Right lobe of liver (tissue), 4 donors: ENCODE data around the gene CAMKK1.

ENCODE experiments used
- CTCF ChIP-seq, 4 donors: fragments of 200-600 bp in 3 of 4; fragments of 450-650 bp in 1 of 4; IDR thresholded peaks; one replicate each; pipeline versions ENCODE4 v1.5.1 to v1.8.0; 2016 to 2022; ENCODE audit warnings: antibody characterized with exemption in 4 of 4, mild to moderate bottlenecking in 2 of 4
- POLR2A ChIP-seq: fragments of 450-650 bp; IDR thresholded peaks from one replicate; pipeline ENCODE4 v1.6.1; 2017; ENCODE audit warnings: antibody characterized with exemption, mild to moderate bottlenecking
- donor health status: DM: no; HTN: no; CAD: no.
- donor health status: DM: no; HTN: no; CAD: no.
- donor health status: DM: no; HTN: yes; CAD: no.

DNA sequence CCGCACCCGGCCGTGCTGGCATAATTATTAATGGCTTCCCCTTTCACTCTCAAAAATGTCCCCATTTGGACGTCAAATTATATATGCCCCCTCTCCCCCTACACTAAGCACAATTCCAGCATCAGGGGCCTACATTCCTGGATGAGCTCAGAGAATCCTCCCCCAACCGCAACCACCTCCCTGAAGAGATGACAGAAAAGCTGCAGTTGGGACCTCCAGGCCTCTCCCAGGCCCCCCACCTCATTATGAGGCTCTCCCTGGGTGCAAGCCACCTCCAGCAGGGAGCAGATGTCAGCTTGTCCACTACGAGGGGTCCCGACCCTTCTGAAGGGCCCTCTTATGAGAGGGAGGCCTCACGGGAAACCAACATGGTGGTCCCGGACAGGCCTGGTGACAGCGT is 28.3 kb downstream of the CAMKK1 start:
- TF ChIP-seq CTCF (IDR thresholded peaks at IDR 0.05): no peak
- no peak for TF ChIP-seq POLR2A
